ENCODE data around the gene SAMHD1.

Gene SAMHD1

GRCh38 chr20:36866681-36867495 is 84.6 kb downstream of the SAMHD1 start:
- H3K9ac ChIP-seq (ENCODE audit: low read length in 5 of 5), result no peak overlapping the region
- peaks cover 1 to 28% (median 15%) of the 10 kb centered on the region in 5 donors for H3K4me1 ChIP-seq (ENCODE audit: control insufficient read depth in 5 of 5, insufficient read depth in 5 of 5, low read length in 5 of 5)
- H3K36me3 ChIP-seq (ENCODE audit: control insufficient read depth in 5 of 5, insufficient read depth in 5 of 5, low read length in 5 of 5), result no peaks in the 10 kb centered on the region
- H3K27ac ChIP-seq (ENCODE audit: low read depth, low read length), result no peak overlapping the region
- H3K9me3 ChIP-seq (ENCODE audit: control insufficient read depth in 5 of 5, low read length in 5 of 5), result no peaks in the 10 kb centered on the region
- H3K4me3 ChIP-seq (ENCODE audit: low read depth in 1 of 5, low read length in 5 of 5), result no peak overlapping the region
- H3K27me3 ChIP-seq (ENCODE audit: control insufficient read depth in 5 of 5, insufficient read depth in 4 of 5, low read length in 5 of 5), result peaks cover 0 to 1% (median 0%) of the 10 kb centered on the region in 5 donors

GRCh38 chr20:36866164-36866563 is 85.3 kb downstream of the SAMHD1 start:
- Histone ChIP-seq H3K9me3 (ENCODE audit: control insufficient read depth in 5 of 5, low read length in 5 of 5) (no peaks in the 10 kb centered on the region), H3K36me3 (ENCODE audit: control insufficient read depth in 5 of 5, insufficient read depth in 5 of 5, low read length in 5 of 5) (no peaks in the 10 kb centered on the region), H3K4me1 (ENCODE audit: control insufficient read depth in 5 of 5, insufficient read depth in 5 of 5, low read length in 5 of 5) (peaks cover 8 to 35% (median 22%) of the 10 kb centered on the region in 5 donors), H3K27ac (ENCODE audit: low read depth, low read length) (no peak overlapping the region), H3K27me3 (ENCODE audit: control insufficient read depth in 5 of 5, insufficient read depth in 4 of 5, low read length in 5 of 5) (peaks cover 0 to 3% (median 0%) of the 10 kb centered on the region in 5 donors), H3K9ac (ENCODE audit: low read length in 5 of 5) (no peak overlapping the region), H3K4me3 (ENCODE audit: low read depth in 1 of 5, low read length in 5 of 5) (no peak overlapping the region)

- Histone ChIP-seq H3K27ac (ENCODE audit: low read depth, low read length) (no peak overlapping the region), H3K36me3 (ENCODE audit: control insufficient read depth in 5 of 5, insufficient read depth in 5 of 5, low read length in 5 of 5) (peaks cover 0 to 2% (median 0%) of the 10 kb centered on the region in 5 donors), H3K4me3 (ENCODE audit: low read depth in 1 of 5, low read length in 5 of 5) (no peak overlapping the region), H3K4me1 (ENCODE audit: control insufficient read depth in 5 of 5, insufficient read depth in 5 of 5, low read length in 5 of 5) (peaks cover 8 to 38% (median 25%) of the 10 kb centered on the region in 5 donors), H3K9me3 (ENCODE audit: control insufficient read depth in 5 of 5, low read length in 5 of 5) (no peaks in the 10 kb centered on the region), H3K9ac (ENCODE audit: low read length in 5 of 5) (no peak overlapping the region), H3K27me3 (ENCODE audit: control insufficient read depth in 5 of 5, insufficient read depth in 4 of 5, low read length in 5 of 5) (peaks cover 0 to 3% (median 0%) of the 10 kb centered on the region in 5 donors)
These were observed 85.7 kb downstream of the SAMHD1 start for GRCh38 chr20:36865861-36866149.

- Histone ChIP-seq H3K9me3 (ENCODE audit: control insufficient read depth in 5 of 5, low read length in 5 of 5) (no peaks in the 10 kb centered on the region), H3K4me3 (ENCODE audit: low read depth in 1 of 5, low read length in 5 of 5) (no peak overlapping the region), H3K27ac (ENCODE audit: low read depth, low read length) (no peak overlapping the region), H3K36me3 (ENCODE audit: control insufficient read depth in 5 of 5, insufficient read depth in 5 of 5, low read length in 5 of 5) (peaks cover 0 to 7% (median 2%) of the 10 kb centered on the region in 5 donors), H3K4me1 (ENCODE audit: control insufficient read depth in 5 of 5, insufficient read depth in 5 of 5, low read length in 5 of 5) (peaks cover 9 to 44% (median 31%) of the 10 kb centered on the region in 5 donors), H3K9ac (ENCODE audit: low read length in 5 of 5) (no peak overlapping the region), H3K27me3 (ENCODE audit: control insufficient read depth in 5 of 5, insufficient read depth in 4 of 5, low read length in 5 of 5) (peaks cover 0 to 3% (median 0%) of the 10 kb centered on the region in 5 donors)
These were observed 86.2 kb downstream of the SAMHD1 start for GRCh38 chr20:36865076-36865860.

- peak overlapping the region in 1 of 5 donors; percentile 66 for H3K9ac ChIP-seq (ENCODE audit: low read length in 5 of 5)
- peaks cover 0 to 3% (median 0%) of the 10 kb centered on the region in 5 donors for H3K27me3 ChIP-seq (ENCODE audit: control insufficient read depth in 5 of 5, insufficient read depth in 4 of 5, low read length in 5 of 5)
- H3K4me3 ChIP-seq (ENCODE audit: low read depth in 1 of 5, low read length in 5 of 5), result peak overlapping the region in 4 of 5 donors; percentile 57 to 74 (median 69)
- peaks cover 0 to 9% (median 6%) of the 10 kb centered on the region in 5 donors for H3K36me3 ChIP-seq (ENCODE audit: control insufficient read depth in 5 of 5, insufficient read depth in 5 of 5, low read length in 5 of 5)
- H3K4me1 ChIP-seq (ENCODE audit: control insufficient read depth in 5 of 5, insufficient read depth in 5 of 5, low read length in 5 of 5), result peaks cover 18 to 60% (median 33%) of the 10 kb centered on the region in 5 donors
- no peak overlapping the region for H3K27ac ChIP-seq (ENCODE audit: low read depth, low read length)
- no peaks in the 10 kb centered on the region for H3K9me3 ChIP-seq (ENCODE audit: control insufficient read depth in 5 of 5, low read length in 5 of 5)
These were observed 88.4 kb downstream of the SAMHD1 start for GRCh38 chr20:36862857-36863668.

- Histone ChIP-seq H3K9ac (ENCODE audit: low read length in 5 of 5) (peak overlapping the region; percentile 41 to 91 (median 64)), H3K9me3 (ENCODE audit: control insufficient read depth in 5 of 5, low read length in 5 of 5) (no peaks in the 10 kb centered on the region), H3K27me3 (ENCODE audit: control insufficient read depth in 5 of 5, insufficient read depth in 4 of 5, low read length in 5 of 5) (peaks cover 0 to 3% (median 0%) of the 10 kb centered on the region in 5 donors), H3K4me3 (ENCODE audit: low read depth in 1 of 5, low read length in 5 of 5) (peak overlapping the region; percentile 57 to 74 (median 68)), H3K27ac (ENCODE audit: low read depth, low read length) (peak overlapping the region; percentile 57), H3K4me1 (ENCODE audit: control insufficient read depth in 5 of 5, insufficient read depth in 5 of 5, low read length in 5 of 5) (peaks cover 21 to 66% (median 33%) of the 10 kb centered on the region in 5 donors), H3K36me3 (ENCODE audit: control insufficient read depth in 5 of 5, insufficient read depth in 5 of 5, low read length in 5 of 5) (peaks cover 0 to 14% (median 6%) of the 10 kb centered on the region in 5 donors)
These were observed 89.4 kb downstream of the SAMHD1 start for GRCh38 chr20:36861875-36862801.

- H3K4me1 ChIP-seq (ENCODE audit: control insufficient read depth in 5 of 5, insufficient read depth in 5 of 5, low read length in 5 of 5), result peaks cover 26 to 66% (median 36%) of the 10 kb centered on the region in 5 donors
- H3K9me3 ChIP-seq (ENCODE audit: control insufficient read depth in 5 of 5, low read length in 5 of 5), result no peaks in the 10 kb centered on the region
- H3K36me3 ChIP-seq (ENCODE audit: control insufficient read depth in 5 of 5, insufficient read depth in 5 of 5, low read length in 5 of 5), result peaks cover 0 to 14% (median 6%) of the 10 kb centered on the region in 5 donors
- H3K9ac ChIP-seq (ENCODE audit: low read length in 5 of 5), result peak overlapping the region in 4 of 5 donors; percentile 55 to 91 (median 68)
- peak overlapping the region; percentile 57 to 74 (median 68) for H3K4me3 ChIP-seq (ENCODE audit: low read depth in 1 of 5, low read length in 5 of 5)
- peaks cover 0 to 3% (median 0%) of the 10 kb centered on the region in 5 donors for H3K27me3 ChIP-seq (ENCODE audit: control insufficient read depth in 5 of 5, insufficient read depth in 4 of 5, low read length in 5 of 5)
- H3K27ac ChIP-seq (ENCODE audit: low read depth, low read length), result peak overlapping the region; percentile 57
These were observed 90.0 kb downstream of the SAMHD1 start for GRCh38 chr20:36861625-36861874.

- H3K4me1 ChIP-seq (ENCODE audit: control insufficient read depth in 5 of 5, insufficient read depth in 5 of 5, low read length in 5 of 5), result peaks cover 28 to 71% (median 41%) of the 10 kb centered on the region in 5 donors
- no peaks in the 10 kb centered on the region for H3K9me3 ChIP-seq (ENCODE audit: control insufficient read depth in 5 of 5, low read length in 5 of 5)
- H3K9ac ChIP-seq (ENCODE audit: low read length in 5 of 5), result peak overlapping the region in 3 of 5 donors; percentile 64 to 91 (median 71)
- H3K27ac ChIP-seq (ENCODE audit: low read depth, low read length), result peak overlapping the region; percentile 57
- peaks cover 0 to 3% (median 0%) of the 10 kb centered on the region in 5 donors for H3K27me3 ChIP-seq (ENCODE audit: control insufficient read depth in 5 of 5, insufficient read depth in 4 of 5, low read length in 5 of 5)
- peaks cover 0 to 14% (median 6%) of the 10 kb centered on the region in 5 donors for H3K36me3 ChIP-seq (ENCODE audit: control insufficient read depth in 5 of 5, insufficient read depth in 5 of 5, low read length in 5 of 5)
- H3K4me3 ChIP-seq (ENCODE audit: low read depth in 1 of 5, low read length in 5 of 5), result peak overlapping the region; percentile 57 to 74 (median 68)
These were observed 90.5 kb downstream of the SAMHD1 start for GRCh38 chr20:36860811-36861624.
